Heart right ventricle (tissue), 16 donors: ENCODE results near the gene EEFSEC. TPM values are rescaled to one million over a fixed set of nuclear protein-coding genes. Genes with fewer than 3 reads are reported as not detected.

Source experiments
- ATAC-seq, 8 donors: fragments of 200-7000 bp; cut with Tn5 transposase; one replicate each; pipeline ENCODE4 v1.9.1; 2020; ENCODE audit warnings: mild to moderate bottlenecking in 8 of 8, moderate library complexity in 8 of 8, moderate number of reproducible peaks in 1 of 8
- DNase-seq, 2 donors: peaks; one replicate each; pipeline ENCODE4 v3.0.0-alpha.2; 2020
- H3K27ac ChIP-seq, 10 donors: fragments of 200-600 bp; sonication (generic) in 2 of 10; one replicate each; pipeline versions ENCODE4 v1.5.0 to v1.8.0; 2020 to 2022; ENCODE audit warnings: mild to moderate bottlenecking in 3 of 10
- H3K27me3 ChIP-seq, 7 donors: fragments of 200-600 bp; one replicate each; pipeline ENCODE4 v1.8.0; 2021 to 2022; ENCODE audit warnings: mild to moderate bottlenecking in 2 of 7
- H3K36me3 ChIP-seq, 9 donors: fragments of 200-600 bp; sonication (generic) in 1 of 9; one replicate each; pipeline versions ENCODE4 v1.5.0 to v1.8.0; 2020 to 2022; ENCODE audit warnings: mild to moderate bottlenecking in 2 of 9
- H3K4me1 ChIP-seq, 9 donors: fragments of 200-600 bp; sonication (generic) in 1 of 9; one replicate each; pipeline versions ENCODE4 v1.5.0 to v1.8.0; 2020 to 2022; ENCODE audit warnings: mild to moderate bottlenecking in 4 of 9
- H3K4me3 ChIP-seq, 10 donors: fragments of 200-600 bp; sonication (generic) in 2 of 10; one replicate each; pipeline versions ENCODE4 v1.5.0 to v1.8.0; 2020 to 2022; ENCODE audit warnings: mild to moderate bottlenecking in 7 of 10, moderate library complexity in 2 of 10
- H3K9me3 ChIP-seq, 11 donors: fragments of 200-600 bp in 10 of 11; sonication (generic) in 2 of 11; one replicate each; pipeline versions ENCODE4 v1.5.0 to v1.8.0; 2013 to 2022; ENCODE audit warnings: mild to moderate bottlenecking in 2 of 11, control low read depth in 1 of 11, moderate library complexity in 1 of 11
- WGBS, 2 donors: extraction: QIAGEN DNeasy Blood & Tissue Kit; methylation state at CpG; one replicate each; pipeline ENCODE4 v1.1.7; 2013; ENCODE audit warnings: inconsistent platforms in 1 of 2; 5-methylcytosine and 5-hydroxymethylcytosine counted together
- intact Hi-C, 10 donors: fragments of 100-400 bp; cut with DNase I; formaldehyde crosslinking; loops; one replicate each; pipeline versions ENCODE4 v1.11.1 to v1.14.2; 2022
- polyA plus RNA-seq, 2 donors: library from polyadenylated mRNA; stranded (reverse); fragments of 200-250 nt; gene quantifications; one replicate each; pipeline ENCODE4 v1.2.3, GENCODE V29; 2013
- total RNA-seq, 10 donors: library from RNA; stranded (reverse); fragmentation: NEBNext Ultra II Directional in 3 of 10; extraction: Animal tissue kit (Norgen Biotek cat#: 25700) in 3 of 10; gene quantifications; one replicate each; pipeline versions ENCODE4 v1.2.1 to v1.2.4, GENCODE V29; 2021 to 2023
- TF ChIP-seq, protein P1 (sequence below), 9 donors: fragments of 200-600 bp; sonication (generic) in 2 of 9; IDR thresholded peaks; one replicate each; pipeline versions ENCODE4 v1.5.0 to v1.8.0; 2021 to 2022; ENCODE audit warnings: antibody characterized with exemption in 9 of 9, mild to moderate bottlenecking in 5 of 9, moderate library complexity in 1 of 9
- donor health status: Arrhythmogenic right ventricular cardiomyopathy.
- donor health status: ischemic (EF 13 %, LVEDD 7.1; RV severe dilation, severe dysfunction).
- donor health status: healthy with polysubstance abuse.
- donor health status: DM: no; HTN: yes; CAD: no.
- donor health status: DM: no; HTN: no; CAD: no.
- donor health status: ischemic (EF 25% LVEDD 6.9; RV normal size, moderate dysfunction).
- donor health status: ischemic (EF 25% LVEDD 5.7; RV mildly dilated, moderate dysfunction).
- donor health status: healthy.
- donor health status: DM: yes; HTN: yes; CAD: no.
- donor health status: Ischemic cardiomyopathy.
- donor health status: ischemic (EF 35%, LVEDD 5.7; RV mildly dilated, moderate dysfunction).
- donor health status: nonischemic (EF 11% LVEDD 7.7; RV severe dilation, severe dysfunction).
- donor health status: DM: yes; HTN: yes; CAD: no.
- donor health status: PGD.
- donor health status: ischemic (EF 29% LVEDD 5.4; RV normal size, mild dysfunction).
- donor health status: nonischemic (EF 23%, LVEDD 6.1; RV moderate dilation, normal function).

EEFSEC gene
- total and polyA plus RNA-seq, 12 donors = 16.5 to 29.5 (median 25.0) TPM

DNA sequence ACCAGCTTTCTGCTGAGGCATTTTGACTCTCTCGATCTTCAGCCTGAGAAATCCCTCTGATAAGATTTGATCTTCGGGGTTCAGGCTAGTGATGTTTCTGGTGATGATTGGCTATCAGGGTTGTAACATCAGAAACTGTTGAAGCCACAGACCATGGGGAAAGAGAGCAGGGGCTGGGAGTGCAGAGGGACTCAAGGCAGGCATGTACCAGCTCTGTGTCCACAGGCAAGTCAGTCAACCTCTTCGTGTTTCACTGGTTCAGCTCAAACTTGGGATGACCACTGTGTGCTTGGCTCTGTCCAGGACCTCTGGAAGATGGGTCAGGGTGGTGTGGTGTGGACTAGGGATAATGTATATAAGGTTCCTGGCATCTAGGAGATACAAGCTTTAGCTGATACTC is 116.5 kb downstream of the EEFSEC start:
- DNase-seq (no peak), ATAC-seq (no peak)
- Histone ChIP-seq H3K9me3 (no peaks in the 10 kb centered on the region), H3K4me3 (no peak overlapping the region), H3K27me3 (no peaks in the 10 kb centered on the region), H3K36me3 (peaks cover 0 to 47% (median 3%) of the 10 kb centered on the region in 9 donors), H3K27ac (no peak overlapping the region), H3K4me1 (peaks cover 0 to 30% (median 19%) of the 10 kb centered on the region in 9 donors)
- intact Hi-C loops = no loop called here
- TF ChIP-seq, protein P1, sequence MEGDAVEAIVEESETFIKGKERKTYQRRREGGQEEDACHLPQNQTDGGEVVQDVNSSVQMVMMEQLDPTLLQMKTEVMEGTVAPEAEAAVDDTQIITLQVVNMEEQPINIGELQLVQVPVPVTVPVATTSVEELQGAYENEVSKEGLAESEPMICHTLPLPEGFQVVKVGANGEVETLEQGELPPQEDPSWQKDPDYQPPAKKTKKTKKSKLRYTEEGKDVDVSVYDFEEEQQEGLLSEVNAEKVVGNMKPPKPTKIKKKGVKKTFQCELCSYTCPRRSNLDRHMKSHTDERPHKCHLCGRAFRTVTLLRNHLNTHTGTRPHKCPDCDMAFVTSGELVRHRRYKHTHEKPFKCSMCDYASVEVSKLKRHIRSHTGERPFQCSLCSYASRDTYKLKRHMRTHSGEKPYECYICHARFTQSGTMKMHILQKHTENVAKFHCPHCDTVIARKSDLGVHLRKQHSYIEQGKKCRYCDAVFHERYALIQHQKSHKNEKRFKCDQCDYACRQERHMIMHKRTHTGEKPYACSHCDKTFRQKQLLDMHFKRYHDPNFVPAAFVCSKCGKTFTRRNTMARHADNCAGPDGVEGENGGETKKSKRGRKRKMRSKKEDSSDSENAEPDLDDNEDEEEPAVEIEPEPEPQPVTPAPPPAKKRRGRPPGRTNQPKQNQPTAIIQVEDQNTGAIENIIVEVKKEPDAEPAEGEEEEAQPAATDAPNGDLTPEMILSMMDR (IDR thresholded peaks at IDR 0.05) = no peak
- WGBS, 2 donors = 75 to 78% methylated on average over 3 of the region's 3 CpGs

DNA sequence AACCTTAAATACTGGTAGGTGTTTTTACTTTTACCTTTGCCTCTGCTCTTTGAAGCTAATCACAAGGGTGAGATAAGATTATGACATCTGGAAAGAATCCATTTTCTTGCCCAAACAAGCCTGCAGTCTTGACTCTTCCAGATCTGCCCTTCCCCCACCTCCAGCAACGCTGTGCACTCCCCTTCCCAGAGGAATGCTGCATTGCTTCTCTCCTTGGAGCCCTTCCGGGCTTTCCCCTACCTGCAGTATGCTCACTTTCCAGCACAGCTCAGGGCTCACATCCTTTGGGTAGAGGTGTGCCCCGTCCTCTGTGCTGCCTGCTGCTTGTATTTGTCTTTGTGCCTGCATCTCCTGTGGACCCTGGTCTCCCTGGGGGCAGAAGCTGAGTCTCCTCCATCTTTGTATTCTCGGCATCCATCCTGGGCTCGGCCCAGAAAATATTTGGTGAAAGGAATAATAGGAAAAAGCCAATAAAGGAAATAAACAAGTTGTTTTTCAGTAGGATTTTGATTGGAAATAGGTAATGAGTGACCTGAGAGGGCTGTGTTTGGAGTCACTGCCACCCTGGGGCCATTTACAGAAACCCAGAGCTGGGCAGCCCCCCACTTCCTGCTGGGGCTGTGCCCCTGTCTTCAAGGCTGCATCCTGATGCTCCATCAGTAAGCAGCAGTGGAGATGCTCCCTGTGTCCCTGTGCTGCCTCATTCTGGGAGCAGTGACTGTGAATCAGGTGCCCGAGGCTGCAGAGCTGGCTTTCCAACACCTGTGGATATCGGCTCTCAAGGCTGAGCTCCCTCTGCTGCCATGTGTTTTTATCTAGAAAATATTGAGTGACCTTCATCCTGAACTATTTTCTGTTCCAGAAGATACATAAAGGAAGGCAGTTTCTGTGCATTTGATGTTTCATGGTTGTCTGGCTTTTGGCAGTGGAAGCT is 117.5 kb downstream of the EEFSEC start:
- Histone ChIP-seq H3K27me3 (no peaks in the 10 kb centered on the region), H3K4me1 (peaks cover 0 to 35% (median 20%) of the 10 kb centered on the region in 9 donors), H3K27ac (no peak overlapping the region), H3K9me3 (no peaks in the 10 kb centered on the region), H3K36me3 (peaks cover 0 to 37% (median 3%) of the 10 kb centered on the region in 9 donors), H3K4me3 (no peak overlapping the region)
- TF ChIP-seq, protein P1 (IDR thresholded peaks at IDR 0.05) = no peak
- ATAC-seq (no peak), DNase-seq (no peak)
- WGBS, 2 donors = 89 to 90% methylated on average over 7 of the region's 7 CpGs
- intact Hi-C loops = no loop called here

DNA sequence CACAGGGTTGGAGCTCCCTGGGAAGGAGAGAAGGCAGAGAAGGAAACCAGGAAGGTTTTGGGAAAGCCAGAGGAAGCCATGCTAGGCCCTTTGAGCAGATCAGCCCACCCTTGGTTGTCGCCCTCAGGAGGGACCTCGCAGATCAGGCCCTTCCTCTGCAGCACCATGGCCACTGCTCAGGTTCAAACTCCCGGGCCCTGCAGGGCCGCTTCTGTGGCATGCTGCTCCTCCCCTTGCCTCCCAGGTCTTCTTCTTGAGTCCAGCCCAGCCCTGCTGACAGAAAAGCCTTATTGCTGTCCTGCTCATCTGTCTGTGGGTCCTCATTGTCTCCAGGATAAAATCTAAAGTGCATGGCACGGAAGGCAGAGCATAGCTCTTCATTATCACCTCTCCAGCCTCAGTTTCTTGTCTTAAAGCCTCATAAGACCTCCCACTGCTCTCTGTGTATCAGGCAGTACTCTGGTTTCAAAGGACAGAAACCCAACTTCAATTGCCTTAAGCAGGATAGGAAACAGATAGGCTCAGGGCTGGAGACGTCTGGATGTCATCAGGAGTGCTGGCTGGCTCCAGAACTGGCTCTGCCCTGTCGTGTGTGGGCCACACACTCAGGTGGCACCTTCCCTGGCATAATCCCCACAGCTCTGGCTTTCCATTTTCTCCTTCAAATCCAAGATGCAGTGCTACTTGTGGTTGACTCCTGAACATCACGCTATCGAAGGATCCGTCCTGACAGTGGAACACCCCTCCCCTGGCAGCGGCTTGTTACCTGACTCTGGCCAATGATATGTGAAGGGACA is 118.5 kb downstream of the EEFSEC start:
- peaks cover 0 to 36% (median 16%) of the 10 kb centered on the region in 9 donors for H3K4me1 ChIP-seq
- ATAC-seq (no peak), DNase-seq (no peak)
- H3K27ac ChIP-seq = no peak overlapping the region
- TF ChIP-seq, protein P1 (IDR thresholded peaks at IDR 0.05) = no peak
- intact Hi-C loops = no loop called here
- H3K36me3 ChIP-seq = peaks cover 0 to 27% (median 3%) of the 10 kb centered on the region in 9 donors
- H3K4me3 ChIP-seq = no peak overlapping the region
- no peaks in the 10 kb centered on the region for H3K27me3 ChIP-seq
- 86 to 87% methylated on average over 11 of the region's 11 CpGs for WGBS, 2 donors
- H3K9me3 ChIP-seq = no peaks in the 10 kb centered on the region

DNA sequence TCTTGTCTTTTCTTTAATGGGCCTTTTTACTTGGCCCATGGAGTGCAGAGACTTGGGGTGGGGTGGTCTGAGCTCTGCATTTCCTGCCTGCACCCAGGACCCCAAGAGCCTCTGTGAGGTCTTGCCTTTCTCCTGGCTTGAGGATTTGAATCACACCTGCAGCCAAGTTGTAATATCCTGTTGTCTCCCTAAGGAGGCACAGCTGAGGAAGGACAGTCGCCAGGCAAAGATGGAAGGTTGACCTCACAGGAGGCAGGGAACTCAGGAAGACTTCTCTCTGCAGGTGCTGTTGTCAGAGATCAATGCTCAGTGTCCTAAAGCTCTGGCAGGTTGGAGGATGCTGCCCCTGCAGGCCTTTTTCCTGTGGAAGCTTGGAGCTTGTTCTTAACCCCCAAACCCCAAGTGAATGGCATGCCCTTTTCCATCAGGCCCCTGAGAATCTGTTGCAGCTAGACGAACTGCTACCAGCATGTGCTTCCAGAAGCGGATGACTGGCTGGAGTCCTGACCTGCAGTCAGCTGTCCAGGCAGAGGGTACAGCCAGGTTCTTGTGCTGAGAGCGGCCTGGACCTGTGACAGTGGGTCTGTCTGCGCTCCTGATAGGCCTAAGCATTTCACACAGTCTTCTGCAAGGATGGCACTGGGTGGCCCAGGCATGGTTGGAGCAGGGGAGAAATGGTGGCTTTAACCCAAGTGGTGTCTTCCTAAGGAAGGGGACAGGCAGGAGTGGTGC is 120.0 kb downstream of the EEFSEC start:
- Histone ChIP-seq H3K4me3 (no peak overlapping the region), H3K27ac (no peak overlapping the region), H3K9me3 (no peaks in the 10 kb centered on the region), H3K4me1 (peaks cover 2 to 45% (median 19%) of the 10 kb centered on the region in 9 donors), H3K27me3 (no peaks in the 10 kb centered on the region), H3K36me3 (peaks cover 0 to 27% (median 3%) of the 10 kb centered on the region in 9 donors)
- TF ChIP-seq, protein P1 (IDR thresholded peaks at IDR 0.05) = no peak
- peak in 1 of 2 donors; percentile 49 for DNase-seq
- ATAC-seq = peak; percentile 63 to 93 (median 81)
- intact Hi-C loops = no loop called here
- WGBS, 2 donors = 52 to 71% methylated on average over 5 of the region's 5 CpGs
